Subcutaneous adipose tissue (tissue), 4 donors: ENCODE data around the gene CHRNA4. TPM values are rescaled to one million over a fixed set of nuclear protein-coding genes. Genes with fewer than 3 reads are reported as not detected.

ENCODE experiments used
- total RNA-seq, 4 donors: library from RNA; depleted of rRNA; stranded (reverse); fragments of >200 nt; gene quantifications; one replicate each; pipeline ENCODE4 v1.1.0, GENCODE V29; 2016
- TF ChIP-seq, protein P1 (sequence below): fragments of 450-650 bp; IDR thresholded peaks from one replicate; pipeline ENCODE4 v1.5.1; 2016; ENCODE audit warnings: low read depth, mild to moderate bottlenecking, control low read depth, antibody characterized with exemption, moderate library complexity

Gene CHRNA4
- total RNA-seq, 4 donors from 2014 or later: not detected

DNA sequence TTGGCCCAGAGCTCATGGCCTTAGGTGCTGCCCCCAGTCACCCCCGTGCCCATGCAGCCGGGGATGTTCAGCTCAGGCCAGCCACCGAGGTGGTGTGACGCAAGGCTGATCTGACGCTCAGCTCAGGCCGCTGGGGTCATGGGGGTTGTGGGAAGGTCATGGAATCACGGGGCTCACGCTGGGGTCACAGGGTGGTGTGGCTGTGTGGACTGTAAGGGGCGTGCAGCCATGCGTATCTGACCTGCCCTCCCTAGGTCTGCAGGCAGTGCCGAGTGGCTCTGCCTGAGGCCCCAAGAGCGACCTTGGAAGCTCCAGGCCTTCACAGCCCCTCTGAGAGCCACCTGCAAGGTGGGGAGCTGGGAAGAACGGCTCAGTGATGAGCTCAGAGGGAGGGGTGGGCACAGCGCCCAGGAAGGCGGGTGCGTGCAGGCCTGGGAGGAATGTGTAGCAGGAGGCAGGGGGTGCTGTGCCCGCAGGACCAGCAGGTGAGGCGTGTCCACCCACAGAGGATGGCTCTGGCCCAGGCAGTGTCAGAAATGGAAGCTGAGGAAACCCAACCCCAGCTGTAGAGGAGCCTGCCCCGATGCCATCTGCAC lies 27.8 kb downstream of the CHRNA4 start:
- TF ChIP-seq, protein P1, sequence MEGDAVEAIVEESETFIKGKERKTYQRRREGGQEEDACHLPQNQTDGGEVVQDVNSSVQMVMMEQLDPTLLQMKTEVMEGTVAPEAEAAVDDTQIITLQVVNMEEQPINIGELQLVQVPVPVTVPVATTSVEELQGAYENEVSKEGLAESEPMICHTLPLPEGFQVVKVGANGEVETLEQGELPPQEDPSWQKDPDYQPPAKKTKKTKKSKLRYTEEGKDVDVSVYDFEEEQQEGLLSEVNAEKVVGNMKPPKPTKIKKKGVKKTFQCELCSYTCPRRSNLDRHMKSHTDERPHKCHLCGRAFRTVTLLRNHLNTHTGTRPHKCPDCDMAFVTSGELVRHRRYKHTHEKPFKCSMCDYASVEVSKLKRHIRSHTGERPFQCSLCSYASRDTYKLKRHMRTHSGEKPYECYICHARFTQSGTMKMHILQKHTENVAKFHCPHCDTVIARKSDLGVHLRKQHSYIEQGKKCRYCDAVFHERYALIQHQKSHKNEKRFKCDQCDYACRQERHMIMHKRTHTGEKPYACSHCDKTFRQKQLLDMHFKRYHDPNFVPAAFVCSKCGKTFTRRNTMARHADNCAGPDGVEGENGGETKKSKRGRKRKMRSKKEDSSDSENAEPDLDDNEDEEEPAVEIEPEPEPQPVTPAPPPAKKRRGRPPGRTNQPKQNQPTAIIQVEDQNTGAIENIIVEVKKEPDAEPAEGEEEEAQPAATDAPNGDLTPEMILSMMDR: no peak

DNA sequence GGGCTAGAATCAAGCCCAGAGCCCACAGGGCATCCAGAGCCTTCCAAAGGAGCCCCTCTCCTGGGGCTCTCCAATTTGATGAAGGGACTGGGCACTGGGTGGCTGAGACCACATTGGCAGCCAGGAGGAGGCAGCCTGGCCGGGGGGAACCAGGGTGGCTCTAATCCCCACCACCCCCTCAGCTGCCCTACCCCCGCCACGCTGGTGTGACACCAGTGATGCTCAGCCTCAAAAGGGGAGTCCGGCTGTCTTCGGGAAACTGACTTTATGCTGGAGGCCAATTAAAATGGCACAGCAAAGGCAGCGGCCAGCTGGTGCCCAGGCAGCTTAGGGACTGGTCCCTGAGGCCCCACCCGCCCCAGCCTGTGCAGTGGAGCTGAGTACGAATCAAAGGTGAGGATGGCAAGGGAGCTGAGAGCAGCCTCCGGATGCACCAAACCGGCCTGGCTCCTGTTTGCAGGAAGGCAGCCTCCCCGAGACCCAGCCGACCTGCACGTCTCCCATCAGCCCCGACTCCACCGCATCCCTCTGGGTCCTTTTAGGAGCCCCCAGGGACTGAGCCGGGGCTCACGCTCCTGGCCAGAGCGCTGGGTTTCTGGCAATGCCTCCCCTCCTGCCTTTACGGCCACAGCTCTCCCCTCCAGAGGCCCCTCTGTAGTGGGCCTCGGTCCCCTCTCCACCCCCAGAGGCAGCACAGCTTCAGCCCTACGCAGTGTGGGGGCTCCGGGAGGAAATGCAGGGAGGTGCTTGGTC lies 28.5 kb downstream of the CHRNA4 start:
- TF ChIP-seq, protein P1: no peak

DNA sequence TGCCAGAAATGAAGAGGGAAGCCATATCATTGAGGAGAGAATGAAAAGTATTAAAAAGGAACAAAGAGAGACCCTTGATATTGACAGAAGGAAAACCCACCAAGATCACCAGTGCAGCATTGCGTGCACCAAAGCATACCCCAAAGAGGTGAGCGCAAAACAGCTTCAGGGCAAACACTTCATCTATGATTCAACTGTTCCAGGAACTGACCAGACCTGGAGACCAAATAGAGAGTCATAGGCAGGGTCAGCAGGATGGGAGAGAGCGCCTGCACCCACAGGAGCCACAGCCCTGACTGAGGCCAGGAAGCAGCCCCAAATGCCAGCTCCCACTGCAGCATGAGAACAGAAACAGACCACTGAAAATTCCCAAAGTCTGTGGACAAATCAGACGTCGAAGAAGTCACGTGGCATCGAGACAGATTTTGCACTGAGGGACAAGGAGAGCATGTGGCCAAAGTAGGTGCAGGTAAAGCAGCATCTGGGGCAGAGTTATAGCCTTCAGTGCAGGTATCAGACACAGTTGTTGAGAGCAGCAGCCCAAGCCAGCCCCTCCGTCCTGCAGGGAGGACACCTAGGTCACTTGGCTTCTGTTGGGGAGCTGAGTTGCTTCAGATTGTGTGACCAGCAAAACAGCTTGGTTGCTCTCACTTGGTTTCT lies 29.3 kb downstream of the CHRNA4 start:
- TF ChIP-seq, protein P1: no peak

DNA sequence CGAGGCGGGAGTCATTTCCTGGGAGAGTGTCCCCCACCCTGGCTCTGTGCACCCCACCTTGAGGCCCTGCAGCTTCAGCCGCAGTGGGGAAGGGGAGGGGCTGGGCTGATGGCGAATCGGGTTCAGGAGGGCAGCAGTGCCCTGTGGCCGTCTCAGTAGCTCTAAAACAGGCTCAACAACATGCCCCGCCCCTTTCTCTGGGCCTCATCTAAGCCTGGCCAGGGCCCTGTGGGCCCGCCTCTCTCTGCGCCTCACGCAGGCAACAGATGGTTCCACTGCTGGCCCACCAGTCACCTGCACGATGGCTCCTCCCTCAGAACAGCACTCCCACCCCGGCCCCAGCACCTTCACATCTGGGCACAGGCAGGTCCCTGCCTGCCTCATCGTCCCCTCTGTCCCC lies 30.2 kb downstream of the CHRNA4 start:
- TF ChIP-seq, protein P1: no peak

DNA sequence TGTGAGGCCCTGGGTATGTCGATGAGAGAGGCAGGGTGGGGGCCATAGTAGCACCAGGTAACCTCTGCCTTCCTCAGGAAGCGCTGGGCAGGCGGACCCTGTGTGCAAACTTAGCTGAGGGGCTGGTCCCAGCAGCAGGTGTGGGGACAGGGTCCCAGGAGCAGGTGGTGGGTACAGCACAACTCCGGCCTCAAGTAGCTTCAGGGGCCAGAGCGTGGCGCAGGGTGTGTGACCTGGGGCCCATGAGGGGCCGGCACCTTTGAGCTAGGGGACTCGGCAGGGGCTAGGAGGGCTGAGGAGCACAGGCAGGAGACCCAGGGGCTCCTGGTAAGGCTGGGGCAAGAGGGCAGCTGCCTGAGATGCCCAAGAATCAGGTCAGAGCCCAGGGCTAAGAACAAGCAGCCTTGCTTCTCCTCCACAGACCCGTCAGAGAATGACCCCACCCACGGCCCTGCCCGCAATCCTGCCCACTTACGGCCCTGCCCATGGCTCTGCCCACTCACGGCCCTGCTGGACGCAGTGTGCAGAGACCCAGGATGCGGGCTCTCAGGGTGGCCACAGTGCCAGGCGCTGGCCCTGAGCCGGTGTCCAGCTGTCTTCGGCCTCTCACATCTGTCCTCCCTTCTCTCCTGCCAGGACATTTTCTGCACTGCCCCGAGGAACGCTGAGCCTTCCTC lies 30.9 kb downstream of the CHRNA4 start:
- TF ChIP-seq, protein P1: no peak

- TF ChIP-seq, protein P1: no peak
These were observed 31.6 kb downstream of the CHRNA4 start for GRCh38 chr20:63329331-63330083.
